ENCODE data around the gene IGSF6.
"Not testable (repeated sequence)": the region's sequence is repeated elsewhere in the genome, so short reads cannot be mapped to it uniquely, and the experiment has no call there.

IGSF6 gene

GRCh38 chr16:21694609-21695008 lies 42.2 kb upstream of the IGSF6 start:
- H3K27ac ChIP-seq (ENCODE audit: low read length, poor library complexity, severe bottlenecking): no peak overlapping the region
- no peaks in the 10 kb centered on the region for H3K9me3 ChIP-seq (ENCODE audit: control insufficient read depth, low read length)
- H3K79me1 ChIP-seq (replicated peaks; ENCODE audit: low read length, poor library complexity, severe bottlenecking): no peaks in the 10 kb centered on the region
- no peak for DNase-seq
- H4K8ac ChIP-seq (ENCODE audit: low read length): no peak overlapping the region
- no peak overlapping the region for H3K9ac ChIP-seq (ENCODE audit: low read length)
- no peaks in the 10 kb centered on the region for H3K4me1 ChIP-seq (ENCODE audit: control insufficient read depth, insufficient read depth, low read depth, low read length)
- H4K91ac ChIP-seq (ENCODE audit: low read length): no peak overlapping the region
- H2AK5ac ChIP-seq (ENCODE audit: low read length, severe bottlenecking): no peak overlapping the region
- H3K27me3 ChIP-seq (ENCODE audit: control insufficient read depth in 1 of 2, insufficient read depth in 1 of 2, low read length in 2 of 2): peaks cover 0 to 2% of the 10 kb centered on the region in 2 experiments
- no peak overlapping the region for H3K4me2 ChIP-seq (ENCODE audit: low read length, poor library complexity, severe bottlenecking)
- no peak overlapping the region for H2AFZ ChIP-seq (ENCODE audit: low read depth, low read length)
- no peak overlapping the region for H3K4me3 ChIP-seq (ENCODE audit: insufficient read depth in 1 of 2, low read depth in 1 of 2, low read length in 2 of 2)
- H3K36me3 ChIP-seq (ENCODE audit: control insufficient read depth in 1 of 2, insufficient read depth in 2 of 2, low read depth in 1 of 2, low read length in 2 of 2): no peaks in the 10 kb centered on the region
- H2BK5ac ChIP-seq (ENCODE audit: low read depth, low read length, poor library complexity, severe bottlenecking): no peak overlapping the region
- no peak overlapping the region for H2BK120ac ChIP-seq (ENCODE audit: low read depth, low read length)
- no peak overlapping the region for H2BK15ac ChIP-seq (ENCODE audit: low read depth, poor library complexity, severe bottlenecking)
- H3K14ac ChIP-seq (ENCODE audit: low read length in 2 of 2): no peak overlapping the region
- WGBS: 97% methylated on average over 3 of the region's 4 CpGs
- no peak overlapping the region for H3K23ac ChIP-seq (ENCODE audit: low read length in 2 of 2)
- no peak overlapping the region for H2BK12ac ChIP-seq (ENCODE audit: low read length in 2 of 2)
- no peak overlapping the region for H3K18ac ChIP-seq (ENCODE audit: low read depth in 1 of 2, low read length in 2 of 2)
- H3K4ac ChIP-seq (ENCODE audit: low read depth in 1 of 2, low read length in 2 of 2): no peak overlapping the region

- H3K18ac ChIP-seq (ENCODE audit: low read depth in 1 of 2, low read length in 2 of 2); H3K14ac ChIP-seq (ENCODE audit: low read length in 2 of 2); H3K4me1 ChIP-seq (ENCODE audit: control insufficient read depth, insufficient read depth, low read depth, low read length); H2BK5ac ChIP-seq (ENCODE audit: low read depth, low read length, poor library complexity, severe bottlenecking); H4K91ac ChIP-seq (ENCODE audit: low read length); H2BK15ac ChIP-seq (ENCODE audit: low read depth, poor library complexity, severe bottlenecking); H2AFZ ChIP-seq (ENCODE audit: low read depth, low read length); H3K36me3 ChIP-seq (ENCODE audit: control insufficient read depth in 1 of 2, insufficient read depth in 2 of 2, low read depth in 1 of 2, low read length in 2 of 2); H2AK5ac ChIP-seq (ENCODE audit: low read length, severe bottlenecking); H3K9ac ChIP-seq (ENCODE audit: low read length); DNase-seq; H3K4me3 ChIP-seq (ENCODE audit: insufficient read depth in 1 of 2, low read depth in 1 of 2, low read length in 2 of 2); H3K23ac ChIP-seq (ENCODE audit: low read length in 2 of 2); H4K8ac ChIP-seq (ENCODE audit: low read length); H3K9me3 ChIP-seq (ENCODE audit: control insufficient read depth, low read length); H2BK120ac ChIP-seq (ENCODE audit: low read depth, low read length); H3K79me1 ChIP-seq (replicated peaks; ENCODE audit: low read length, poor library complexity, severe bottlenecking); H3K4me2 ChIP-seq (ENCODE audit: low read length, poor library complexity, severe bottlenecking); H3K4ac ChIP-seq (ENCODE audit: low read depth in 1 of 2, low read length in 2 of 2); H3K27ac ChIP-seq (ENCODE audit: low read length, poor library complexity, severe bottlenecking); H2BK12ac ChIP-seq (ENCODE audit: low read length in 2 of 2): not testable (repeated sequence)
- H3K27me3 ChIP-seq (ENCODE audit: control insufficient read depth in 1 of 2, insufficient read depth in 1 of 2, low read length in 2 of 2): peaks cover 10 to 22% of the 10 kb centered on the region in 2 experiments
- WGBS: 100% methylated on average over 2 of the region's 4 CpGs
Measured at GRCh38 chr16:21690967-21691366, 38.6 kb upstream of the IGSF6 start.

GRCh38 chr16:21689107-21689506 lies 36.7 kb upstream of the IGSF6 start:
- Histone ChIP-seq H4K91ac (ENCODE audit: low read length) (no peak overlapping the region), H3K4ac (ENCODE audit: low read depth in 1 of 2, low read length in 2 of 2) (no peak overlapping the region), H3K79me1 (replicated peaks; ENCODE audit: low read length, poor library complexity, severe bottlenecking) (no peaks in the 10 kb centered on the region), H3K23ac (ENCODE audit: low read length in 2 of 2) (no peak overlapping the region), H2BK15ac (ENCODE audit: low read depth, poor library complexity, severe bottlenecking) (no peak overlapping the region), H3K4me2 (ENCODE audit: low read length, poor library complexity, severe bottlenecking) (no peak overlapping the region), H2BK120ac (ENCODE audit: low read depth, low read length) (no peak overlapping the region), H2BK5ac (ENCODE audit: low read depth, low read length, poor library complexity, severe bottlenecking) (no peak overlapping the region), H3K36me3 (ENCODE audit: control insufficient read depth in 1 of 2, insufficient read depth in 2 of 2, low read depth in 1 of 2, low read length in 2 of 2) (no peaks in the 10 kb centered on the region), H3K9me3 (ENCODE audit: control insufficient read depth, low read length) (peaks cover 8% of the 10 kb centered on the region), H3K14ac (ENCODE audit: low read length in 2 of 2) (no peak overlapping the region), H3K27me3 (ENCODE audit: control insufficient read depth in 1 of 2, insufficient read depth in 1 of 2, low read length in 2 of 2) (peaks cover 10 to 22% of the 10 kb centered on the region in 2 experiments), H4K8ac (ENCODE audit: low read length) (no peak overlapping the region), H2BK12ac (ENCODE audit: low read length in 2 of 2) (no peak overlapping the region), H3K4me3 (ENCODE audit: insufficient read depth in 1 of 2, low read depth in 1 of 2, low read length in 2 of 2) (no peak overlapping the region), H2AK5ac (ENCODE audit: low read length, severe bottlenecking) (no peak overlapping the region), H3K4me1 (ENCODE audit: control insufficient read depth, insufficient read depth, low read depth, low read length) (no peaks in the 10 kb centered on the region), H2AFZ (ENCODE audit: low read depth, low read length) (no peak overlapping the region), H3K18ac (ENCODE audit: low read depth in 1 of 2, low read length in 2 of 2) (no peak overlapping the region), H3K9ac (ENCODE audit: low read length) (no peak overlapping the region), H3K27ac (ENCODE audit: low read length, poor library complexity, severe bottlenecking) (no peak overlapping the region)
- 74% methylated on average over 1 of the region's 4 CpGs for WGBS
- no peak for DNase-seq

- Histone ChIP-seq H2BK15ac (ENCODE audit: low read depth, poor library complexity, severe bottlenecking) (no peak overlapping the region), H2BK12ac (ENCODE audit: low read length in 2 of 2) (no peak overlapping the region), H3K9ac (ENCODE audit: low read length) (no peak overlapping the region), H2BK120ac (ENCODE audit: low read depth, low read length) (no peak overlapping the region), H4K91ac (ENCODE audit: low read length) (no peak overlapping the region), H2AFZ (ENCODE audit: low read depth, low read length) (no peak overlapping the region), H4K8ac (ENCODE audit: low read length) (no peak overlapping the region), H3K4me2 (ENCODE audit: low read length, poor library complexity, severe bottlenecking) (no peak overlapping the region), H3K27ac (ENCODE audit: low read length, poor library complexity, severe bottlenecking) (no peak overlapping the region), H3K27me3 (ENCODE audit: control insufficient read depth in 1 of 2, insufficient read depth in 1 of 2, low read length in 2 of 2) (peaks cover 14 to 36% of the 10 kb centered on the region in 2 experiments), H3K14ac (ENCODE audit: low read length in 2 of 2) (no peak overlapping the region), H3K4me1 (ENCODE audit: control insufficient read depth, insufficient read depth, low read depth, low read length) (no peaks in the 10 kb centered on the region), H3K79me1 (replicated peaks; ENCODE audit: low read length, poor library complexity, severe bottlenecking) (no peaks in the 10 kb centered on the region), H3K23ac (ENCODE audit: low read length in 2 of 2) (no peak overlapping the region), H2AK5ac (ENCODE audit: low read length, severe bottlenecking) (no peak overlapping the region), H3K9me3 (ENCODE audit: control insufficient read depth, low read length) (peaks cover 8% of the 10 kb centered on the region), H3K36me3 (ENCODE audit: control insufficient read depth in 1 of 2, insufficient read depth in 2 of 2, low read depth in 1 of 2, low read length in 2 of 2) (no peaks in the 10 kb centered on the region), H3K18ac (ENCODE audit: low read depth in 1 of 2, low read length in 2 of 2) (no peak overlapping the region), H2BK5ac (ENCODE audit: low read depth, low read length, poor library complexity, severe bottlenecking) (no peak overlapping the region), H3K4ac (ENCODE audit: low read depth in 1 of 2, low read length in 2 of 2) (no peak overlapping the region), H3K4me3 (ENCODE audit: insufficient read depth in 1 of 2, low read depth in 1 of 2, low read length in 2 of 2) (no peak overlapping the region)
- DNase-seq: no peak
- 59% methylated on average over 14 of the region's 14 CpGs for WGBS
Measured at GRCh38 chr16:21685034-21685455, 32.6 kb upstream of the IGSF6 start.
